Prostate gland (tissue), 2 donors: ENCODE measurements around the gene SETBP1.

ENCODE experiments used
- CTCF ChIP-seq, 4 experiments: fragments of 200-600 bp in 2 of 4; fragments of 450-650 bp in 2 of 4; sonication (generic) in 2 of 4; IDR thresholded peaks; 1 replicate in 3 of 4; 2 replicates in 1 of 4; pipeline ENCODE4 v1.5.1; 2016 to 2019; ENCODE audit warnings: antibody characterized with exemption in 4 of 4, mild to moderate bottlenecking in 2 of 4, moderate library complexity in 2 of 4
- POLR2AphosphoS5 ChIP-seq: sonication (generic); formaldehyde crosslinking; IDR thresholded peaks from one replicate; pipeline ENCODE4 v1.6.1; 2017; ENCODE audit warnings: antibody characterized with exemption

GRCh38 chr18:44789710-44790109, 109.0 kb downstream of the SETBP1 start:
- TF ChIP-seq CTCF (IDR thresholded peaks at IDR 0.05) (no peak), POLR2AphosphoS5 (peak; percentile 37)
